Measurements from ENCODE around the gene ASTL. TPM values are rescaled to one million over a fixed set of nuclear protein-coding genes. Genes with fewer than 3 reads are reported as not detected.

ASTL gene
- polyA plus RNA-seq, 1 experiment, result not detected

DNA sequence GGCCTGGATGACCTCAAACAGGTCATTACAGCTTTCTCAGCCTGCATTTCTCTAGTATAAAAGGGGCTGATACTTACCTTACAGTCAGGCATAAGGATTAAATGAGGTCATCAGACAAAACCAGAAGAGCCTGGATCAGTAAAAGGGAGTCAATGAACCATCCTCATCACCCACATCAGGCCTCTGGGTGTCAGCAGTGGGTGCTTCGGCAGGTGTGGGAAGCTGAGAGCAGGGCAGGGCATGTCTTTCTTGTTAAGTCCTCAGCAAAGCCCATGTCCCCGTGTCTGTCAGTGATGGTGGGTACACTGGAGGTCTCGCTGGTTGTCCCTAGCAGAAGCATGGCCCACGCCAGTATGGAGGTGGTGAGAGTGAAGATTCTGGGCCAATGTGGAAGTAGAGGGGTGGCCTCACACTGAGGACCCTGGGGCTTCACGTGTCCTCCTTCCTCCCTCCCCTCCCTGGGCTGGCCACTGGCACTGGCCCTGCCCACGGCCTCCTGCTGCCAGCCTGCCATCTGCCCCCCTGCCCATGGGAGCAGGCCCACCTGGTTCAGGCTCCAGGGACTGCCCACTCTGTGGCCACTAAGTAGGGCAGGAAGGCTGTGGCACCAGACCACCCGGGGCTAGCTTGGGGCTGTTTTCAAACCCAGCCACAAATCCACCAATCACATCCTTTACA lies 26.3 kb downstream of the ASTL start:
- Histone ChIP-seq H3K27ac (ENCODE audit: low read depth, low read length) (no peak overlapping the region), H3K9me3 (ENCODE audit: control insufficient read depth, insufficient read depth, low read length) (peaks cover 9% of the 10 kb centered on the region), H3K27me3 (ENCODE audit: control insufficient read depth, insufficient read depth, low read length) (peaks cover 55% of the 10 kb centered on the region), H3K4me3 (ENCODE audit: low read depth, low read length) (no peak overlapping the region)
- TF ChIP-seq, protein P1, sequence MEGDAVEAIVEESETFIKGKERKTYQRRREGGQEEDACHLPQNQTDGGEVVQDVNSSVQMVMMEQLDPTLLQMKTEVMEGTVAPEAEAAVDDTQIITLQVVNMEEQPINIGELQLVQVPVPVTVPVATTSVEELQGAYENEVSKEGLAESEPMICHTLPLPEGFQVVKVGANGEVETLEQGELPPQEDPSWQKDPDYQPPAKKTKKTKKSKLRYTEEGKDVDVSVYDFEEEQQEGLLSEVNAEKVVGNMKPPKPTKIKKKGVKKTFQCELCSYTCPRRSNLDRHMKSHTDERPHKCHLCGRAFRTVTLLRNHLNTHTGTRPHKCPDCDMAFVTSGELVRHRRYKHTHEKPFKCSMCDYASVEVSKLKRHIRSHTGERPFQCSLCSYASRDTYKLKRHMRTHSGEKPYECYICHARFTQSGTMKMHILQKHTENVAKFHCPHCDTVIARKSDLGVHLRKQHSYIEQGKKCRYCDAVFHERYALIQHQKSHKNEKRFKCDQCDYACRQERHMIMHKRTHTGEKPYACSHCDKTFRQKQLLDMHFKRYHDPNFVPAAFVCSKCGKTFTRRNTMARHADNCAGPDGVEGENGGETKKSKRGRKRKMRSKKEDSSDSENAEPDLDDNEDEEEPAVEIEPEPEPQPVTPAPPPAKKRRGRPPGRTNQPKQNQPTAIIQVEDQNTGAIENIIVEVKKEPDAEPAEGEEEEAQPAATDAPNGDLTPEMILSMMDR (IDR thresholded peaks at IDR 0.05; ENCODE audit: low read depth, low read length), result no peak
- ChIA-PET CTCF (interaction anchor here (0.6 to 1.1 kb wide), 2 partner anchors 38 to 62 kb away, joined by 3 to 5 read pairs; no protein-coding TSS in a partner anchor), POLR2A (interaction anchor here (0.7 kb wide), 1 partner anchor 120 kb away, joined by 5 read pairs; no protein-coding TSS in a partner anchor)
- no peak for DNase-seq (ENCODE audit: low read depth, low spot score)

DNA sequence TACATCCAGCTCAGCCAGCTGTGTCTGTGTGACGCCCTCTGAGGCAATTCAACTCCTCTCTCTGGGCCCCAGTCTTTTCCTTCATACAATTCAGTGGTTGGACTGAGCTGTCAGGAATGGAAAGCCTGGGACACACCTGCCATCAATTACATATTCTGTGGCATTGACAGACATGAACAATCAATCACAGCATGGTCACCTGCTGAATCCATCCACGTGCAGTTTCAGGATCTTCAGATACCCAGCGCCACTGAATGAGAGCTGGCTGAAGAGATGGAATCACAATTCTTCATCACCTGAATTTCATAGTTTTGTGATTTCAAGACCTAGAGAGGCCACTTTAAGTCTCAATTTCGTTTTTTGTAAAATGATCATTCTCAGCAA lies 27.1 kb downstream of the ASTL start:
- ChIA-PET POLR2A (no interaction called here), CTCF (interaction anchor here (1.1 kb wide), 1 partner anchor 63 kb away, joined by 3 read pairs; no protein-coding TSS in a partner anchor)
- no peak overlapping the region for H3K27ac ChIP-seq (ENCODE audit: low read depth, low read length)
- H3K9me3 ChIP-seq (ENCODE audit: control insufficient read depth, insufficient read depth, low read length), result peaks cover 9% of the 10 kb centered on the region
- peaks cover 53% of the 10 kb centered on the region for H3K27me3 ChIP-seq (ENCODE audit: control insufficient read depth, insufficient read depth, low read length)
- TF ChIP-seq, protein P1 (IDR thresholded peaks at IDR 0.05; ENCODE audit: low read depth, low read length), result no peak
- DNase-seq (ENCODE audit: low read depth, low spot score), result no peak
- H3K4me3 ChIP-seq (ENCODE audit: low read depth, low read length), result no peak overlapping the region

DNA sequence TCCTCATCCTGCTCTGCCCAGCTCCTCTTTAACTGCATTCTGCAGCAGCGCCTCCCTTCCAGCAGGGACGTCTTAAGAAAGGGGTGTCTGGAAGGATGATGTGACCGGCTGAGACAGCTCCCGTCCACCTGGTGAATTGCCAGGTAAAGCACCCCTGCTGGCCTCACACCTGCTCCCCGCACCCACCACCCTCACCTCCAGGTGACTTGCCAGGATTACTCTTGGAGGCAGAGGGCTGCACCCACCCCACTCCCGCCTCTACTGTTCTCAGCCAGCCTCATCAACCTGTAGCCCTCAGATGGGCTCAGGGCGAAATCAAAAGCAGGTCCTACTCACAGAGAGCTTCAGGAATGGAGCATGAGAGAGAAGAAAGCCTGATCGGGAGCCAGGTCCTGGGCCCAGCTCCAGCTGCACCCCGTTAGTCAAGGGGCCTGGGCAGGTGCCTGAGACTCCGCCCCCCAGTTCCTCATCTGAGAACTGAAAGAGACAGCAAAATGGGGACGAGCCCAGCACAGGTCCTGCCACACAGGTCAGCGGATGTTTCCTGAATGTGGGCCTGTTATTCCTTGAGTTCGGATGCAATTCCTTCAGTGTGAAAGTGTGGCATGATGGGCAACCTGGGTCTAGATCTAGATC lies 27.6 kb downstream of the ASTL start:
- CTCF ChIA-PET, result interaction anchor here (1.1 kb wide), 1 partner anchor 64 kb away, joined by 3 read pairs; no protein-coding TSS in a partner anchor
- peaks cover 48% of the 10 kb centered on the region for H3K27me3 ChIP-seq (ENCODE audit: control insufficient read depth, insufficient read depth, low read length)
- H3K4me3 ChIP-seq (ENCODE audit: low read depth, low read length), result no peak overlapping the region
- H3K9me3 ChIP-seq (ENCODE audit: control insufficient read depth, insufficient read depth, low read length), result peaks cover 9% of the 10 kb centered on the region
- H3K27ac ChIP-seq (ENCODE audit: low read depth, low read length), result no peak overlapping the region
- DNase-seq (ENCODE audit: low read depth, low spot score), result no peak
- POLR2A ChIA-PET, result no interaction called here
- TF ChIP-seq, protein P1 (IDR thresholded peaks at IDR 0.05; ENCODE audit: low read depth, low read length), result no peak

DNA sequence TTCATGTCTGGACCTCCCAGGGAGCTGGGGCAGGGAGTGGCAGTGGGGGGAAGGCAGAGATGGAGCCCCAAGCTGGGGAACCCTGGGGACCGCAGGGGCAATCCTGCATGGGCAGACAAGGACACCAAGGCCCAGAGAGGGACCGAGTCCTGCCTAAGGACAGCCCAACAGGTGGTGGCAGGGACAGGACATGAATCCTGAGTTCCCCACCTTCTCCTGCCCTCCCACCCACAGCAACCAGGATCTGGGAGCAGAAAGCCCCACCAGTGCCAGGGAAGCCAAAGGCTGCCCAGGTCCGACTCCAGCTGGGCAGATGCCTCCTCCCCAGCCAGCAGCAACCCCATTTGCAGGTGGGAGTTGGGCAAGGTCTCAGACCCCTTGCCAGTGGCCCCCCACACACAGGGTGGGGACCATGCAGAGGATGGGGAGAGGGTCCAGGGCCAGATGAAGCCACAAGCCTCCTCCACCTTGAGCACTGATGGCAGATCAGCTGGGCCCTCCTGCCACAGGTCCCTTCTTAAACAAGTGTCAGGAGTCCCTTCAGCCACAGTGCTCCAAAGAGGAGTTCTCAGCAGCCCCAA lies 28.3 kb downstream of the ASTL start:
- POLR2A ChIA-PET, result no interaction called here
- DNase-seq (ENCODE audit: low read depth, low spot score), result no peak
- CTCF ChIA-PET, result no interaction called here

More for the DNA sequence above, 28.3 kb downstream of the ASTL start:
- Histone ChIP-seq H3K9me3 (ENCODE audit: control insufficient read depth, insufficient read depth, low read length) (peaks cover 10% of the 10 kb centered on the region), H3K27ac (ENCODE audit: low read depth, low read length) (no peak overlapping the region), H3K4me3 (ENCODE audit: low read depth, low read length) (no peak overlapping the region), H3K27me3 (ENCODE audit: control insufficient read depth, insufficient read depth, low read length) (peaks cover 45% of the 10 kb centered on the region)
- TF ChIP-seq, protein P1 (IDR thresholded peaks at IDR 0.05; ENCODE audit: low read depth, low read length), result no peak
